ENCODE measurements around the gene TLN1. TPM values are rescaled to one million over a fixed set of nuclear protein-coding genes. Genes with fewer than 3 reads are reported as not detected.

The TLN1 gene
- total RNA-seq, 3 donors from 2014 or later, result 163 to 497 (median 215) TPM

GRCh38 chr9:35774907-35775635, 43.1 kb upstream of the TLN1 start:
- no peak for DNase-seq (ENCODE audit: low spot score in 2 of 2)

GRCh38 chr9:35771943-35772342, 39.9 kb upstream of the TLN1 start:
- H3K4me3 ChIP-seq, result no peak overlapping the region
- no peaks in the 10 kb centered on the region for H3K9me3 ChIP-seq
- H3K27ac ChIP-seq, result peak overlapping the region in 1 of 2 donors; percentile 58
- intact Hi-C loops (cut with DNase I; ENCODE audit: low total_unique reads), result no loop called here
- no peaks in the 10 kb centered on the region for H3K27me3 ChIP-seq
- TF ChIP-seq POLR2AphosphoS5 (IDR thresholded peaks at IDR 0.05) (no peak), POLR2A (IDR thresholded peaks at IDR 0.05) (no peak), CTCF (IDR thresholded peaks at IDR 0.05) (no peak)
- H3K4me1 ChIP-seq, result peaks cover 0 to 15% of the 10 kb centered on the region in 2 donors
- no peak for DNase-seq (ENCODE audit: low spot score in 2 of 2)
- H3K36me3 ChIP-seq, result no peaks in the 10 kb centered on the region

More at GRCh38 chr9:35774907-35775635, 43.1 kb upstream of the TLN1 start:
- Histone ChIP-seq H3K9me3 (no peaks in the 10 kb centered on the region), H3K4me1 (peaks cover 0 to 15% of the 10 kb centered on the region in 2 donors), H3K27ac (no peak overlapping the region), H3K36me3 (no peaks in the 10 kb centered on the region), H3K27me3 (no peaks in the 10 kb centered on the region), H3K4me3 (no peak overlapping the region)
- TF ChIP-seq POLR2AphosphoS5 (IDR thresholded peaks at IDR 0.05), result no peak
- no peak for TF ChIP-seq CTCF (IDR thresholded peaks at IDR 0.05)
- TF ChIP-seq POLR2A (IDR thresholded peaks at IDR 0.05), result no peak
- intact Hi-C loops (cut with DNase I; ENCODE audit: low total_unique reads), result no loop called here

DNA sequence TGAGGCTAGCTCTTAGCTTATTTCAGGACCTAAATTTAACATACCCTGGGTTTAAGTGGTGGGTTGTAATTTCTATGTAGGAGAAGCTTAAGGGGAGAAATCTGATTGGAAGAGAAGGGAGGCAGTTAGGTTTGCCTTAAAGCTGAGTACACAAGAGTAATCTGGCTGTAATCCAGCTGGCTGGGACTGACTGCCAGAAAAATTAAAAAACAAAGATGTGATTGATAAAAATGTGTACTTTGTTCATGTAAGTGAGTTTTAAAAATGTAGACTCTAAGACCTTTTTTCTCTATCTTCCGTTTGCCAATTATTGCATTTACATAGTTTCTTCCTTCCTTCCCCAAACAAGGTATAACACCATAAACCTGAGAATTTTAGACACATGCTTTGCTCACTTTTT, 39.5 kb upstream of the TLN1 start:
- Histone ChIP-seq H3K9me3 (no peaks in the 10 kb centered on the region), H3K27ac (peak overlapping the region; percentile 58 to 64), H3K4me3 (peak overlapping the region in 1 of 3 donors; percentile 35), H3K36me3 (no peaks in the 10 kb centered on the region), H3K4me1 (peaks cover 0 to 15% of the 10 kb centered on the region in 2 donors), H3K27me3 (no peaks in the 10 kb centered on the region)
- intact Hi-C loops (cut with DNase I; ENCODE audit: low total_unique reads), result no loop called here
- no peak for DNase-seq (ENCODE audit: low spot score in 2 of 2)
- no peak for TF ChIP-seq POLR2A (IDR thresholded peaks at IDR 0.05)
- TF ChIP-seq POLR2AphosphoS5 (IDR thresholded peaks at IDR 0.05), result no peak

GRCh38 chr9:35771075-35771433, 39.1 kb upstream of the TLN1 start:
- Histone ChIP-seq H3K4me1 (peaks cover 0 to 15% of the 10 kb centered on the region in 2 donors), H3K27ac (peak overlapping the region; percentile 58 to 64), H3K36me3 (no peaks in the 10 kb centered on the region), H3K4me3 (peak overlapping the region in 1 of 3 donors; percentile 35), H3K9me3 (no peaks in the 10 kb centered on the region), H3K27me3 (no peaks in the 10 kb centered on the region)
- peak in 1 of 2 donors; percentile 53 for DNase-seq (ENCODE audit: low spot score in 2 of 2)
- TF ChIP-seq CTCF (IDR thresholded peaks at IDR 0.05) (no peak), POLR2A (IDR thresholded peaks at IDR 0.05) (no peak), POLR2AphosphoS5 (IDR thresholded peaks at IDR 0.05) (no peak)
- intact Hi-C loops (cut with DNase I; ENCODE audit: low total_unique reads), result no loop called here

DNA sequence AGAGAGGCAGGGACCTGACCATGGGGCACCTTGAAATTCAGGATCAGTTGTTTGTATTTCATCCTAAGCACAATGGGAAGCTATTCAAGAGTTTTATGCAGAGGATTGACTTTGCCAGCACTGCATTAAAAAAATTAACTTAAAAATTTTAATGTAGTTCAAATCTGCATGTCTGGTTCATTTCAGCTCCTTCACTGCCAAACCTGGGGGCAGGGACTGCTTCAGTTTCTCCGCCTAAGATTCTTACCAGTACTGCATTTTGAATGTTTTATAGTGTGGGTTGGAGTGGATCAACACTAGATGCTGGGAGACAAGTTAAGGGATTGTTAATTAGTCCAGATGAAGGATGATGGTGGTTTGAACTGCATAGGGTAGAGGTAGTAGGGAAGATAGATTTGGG, 37.8 kb upstream of the TLN1 start:
- Histone ChIP-seq H3K27ac (no peak overlapping the region), H3K36me3 (no peaks in the 10 kb centered on the region), H3K4me1 (peaks cover 0 to 15% of the 10 kb centered on the region in 2 donors), H3K9me3 (no peaks in the 10 kb centered on the region), H3K27me3 (no peaks in the 10 kb centered on the region), H3K4me3 (no peak overlapping the region)
- no peak for DNase-seq (ENCODE audit: low spot score in 2 of 2)
- TF ChIP-seq POLR2AphosphoS5 (IDR thresholded peaks at IDR 0.05) (no peak), CTCF (IDR thresholded peaks at IDR 0.05) (no peak), POLR2A (IDR thresholded peaks at IDR 0.05) (no peak)
- intact Hi-C loops (cut with DNase I; ENCODE audit: low total_unique reads), result no loop called here

Data from breast epithelium (tissue), 4 donors.